Spleen (tissue), 11 donors: ENCODE data around the gene RBM20. TPM values are rescaled to one million over a fixed set of nuclear protein-coding genes. Genes with fewer than 3 reads are reported as not detected.

ENCODE experiments used
- DNase-seq: peaks from one replicate; pipeline ENCODE4 v3.0.0-alpha.2; 2020
- H3K27ac ChIP-seq, 8 donors: fragments of 200-600 bp; sonication (generic) in 7 of 8; 1 replicate in 4 of 8; 2 replicates in 4 of 8; pipeline versions ENCODE4 v1.5.0 to v1.8.0; 2016 to 2021; ENCODE audit warnings: inconsistent platforms in 4 of 8, mild to moderate bottlenecking in 4 of 8, moderate library complexity in 1 of 8
- H3K27me3 ChIP-seq, 7 donors: fragments of 200-600 bp; sonication (generic) in 6 of 7; replicated peaks in 1 of 7; 1 replicate in 4 of 7; 2 replicates in 3 of 7; pipeline versions ENCODE4 v1.5.0 to v1.8.0; 2016 to 2021; ENCODE audit warnings: inconsistent platforms in 3 of 7, mild to moderate bottlenecking in 1 of 7
- H3K36me3 ChIP-seq, 6 donors: fragments of 200-600 bp; sonication (generic) in 5 of 6; 1 replicate in 4 of 6; 2 replicates in 2 of 6; pipeline versions ENCODE4 v1.5.0 to v1.8.0; 2016 to 2021; ENCODE audit warnings: inconsistent platforms in 2 of 6
- H3K4me1 ChIP-seq, 6 donors: fragments of 200-600 bp; sonication (generic) in 5 of 6; 1 replicate in 3 of 6; 2 replicates in 3 of 6; pipeline versions ENCODE4 v1.5.0 to v1.8.0; 2016 to 2021; ENCODE audit warnings: inconsistent platforms in 3 of 6
- H3K4me3 ChIP-seq, 8 donors: fragments of 200-600 bp; sonication (generic) in 7 of 8; 1 replicate in 4 of 8; 2 replicates in 4 of 8; pipeline versions ENCODE4 v1.5.0 to v1.8.0; 2016 to 2021; ENCODE audit warnings: inconsistent platforms in 4 of 8, mild to moderate bottlenecking in 4 of 8, moderate library complexity in 2 of 8
- H3K9me3 ChIP-seq, 8 donors: fragments of 200-600 bp; sonication (generic) in 7 of 8; 1 replicate in 4 of 8; 2 replicates in 4 of 8; pipeline versions ENCODE4 v1.5.0 to v1.8.0; 2016 to 2021; ENCODE audit warnings: inconsistent platforms in 4 of 8
- CTCF ChIP-seq, 11 experiments: fragments of 200-600 bp in 7 of 11; fragments of 450-650 bp in 4 of 11; sonication (generic) in 4 of 11; IDR thresholded peaks in 8 of 11; conservative IDR thresholded peaks in 3 of 11; 1 replicate in 7 of 11; 2 replicates in 4 of 11; pipeline versions ENCODE4 v1.4.0 to v1.8.0; 2016 to 2021; ENCODE audit warnings: antibody characterized with exemption in 11 of 11, inconsistent platforms in 4 of 11, mild to moderate bottlenecking in 1 of 11
- POLR2A ChIP-seq, 3 donors: fragments of 450-650 bp; IDR thresholded peaks; one replicate each; pipeline ENCODE4 v1.5.1; 2017; ENCODE audit warnings: antibody characterized with exemption in 3 of 3, mild to moderate bottlenecking in 1 of 3
- POLR2AphosphoS5 ChIP-seq, 3 donors: sonication (generic); formaldehyde crosslinking; IDR thresholded peaks; one replicate each; pipeline ENCODE4 v1.5.1; 2017; ENCODE audit warnings: antibody characterized with exemption in 3 of 3
- WGBS, 5 donors: extraction: QIAGEN DNeasy Blood & Tissue Kit in 3 of 5; methylation state at CpG; one replicate each; pipeline versions ENCODE4 v1.1.5 to v1.1.7; 2013 to 2018; 5-methylcytosine and 5-hydroxymethylcytosine counted together
- intact Hi-C: fragments of 100-400 bp; cut with DNase I; formaldehyde crosslinking; loops from one replicate; pipeline ENCODE4 v1.15.0; 2023; ENCODE audit warnings: low total_unique reads
- polyA plus RNA-seq, 3 donors: library from polyadenylated mRNA; stranded (reverse); fragments of 200-250 nt; gene quantifications; one replicate each; pipeline ENCODE4 v1.2.1, GENCODE V29; 2013
- total RNA-seq, 7 donors: library from RNA; depleted of rRNA in 3 of 7; stranded (reverse); fragments of >200 nt in 3 of 7; fragmentation: NEBNext Ultra II Directional in 4 of 7; extraction: Animal tissue kit (Norgen Biotek cat#: 25700) in 4 of 7; gene quantifications; one replicate each; pipeline versions ENCODE4 v1.1.0 to v1.2.1, GENCODE V29; 2016 to 2021
- donor health status: healthy with polysubstance abuse.
- donor health status: DM: no; HTN: no; CAD: no; lungs with moderate emphysema.
- donor health status: DM: no; HTN: no; CAD: no.
- donor health status: Bipolar disorder and iron deficiency.
- donor health status: healthy.
- donor health status: DM: no; HTN: no; CAD: no.
- donor health status: DM: yes; HTN: yes; CAD: no.

RBM20 gene
- total and polyA plus RNA-seq, 10 donors: 0.04 to 0.72 (median 0.29) TPM; not detected in 1

GRCh38 chr10:110827875-110828274 is 183.7 kb downstream of the RBM20 start:
- Histone ChIP-seq H3K27ac (no peak overlapping the region), H3K27me3 (no peaks in the 10 kb centered on the region), H3K4me3 (no peak overlapping the region), H3K36me3 (no peaks in the 10 kb centered on the region), H3K4me1 (peaks cover 0 to 29% (median 10%) of the 10 kb centered on the region in 6 donors), H3K9me3 (no peaks in the 10 kb centered on the region)
- no peak for DNase-seq
- WGBS, 5 donors: 65 to 86% (median 73%) methylated on average over 8 of the region's 8 CpGs
- TF ChIP-seq POLR2A (IDR thresholded peaks at IDR 0.05): no peak
- no peak for TF ChIP-seq CTCF (IDR thresholded peaks at IDR 0.05 in 8 of 11, conservative IDR thresholded peaks at IDR 0.05 in 3 of 11)
- no peak for TF ChIP-seq POLR2AphosphoS5 (IDR thresholded peaks at IDR 0.05)
- intact Hi-C loops: no loop called here

- WGBS, 5 donors: 47 to 76% (median 61%) methylated on average over 2 of the region's 2 CpGs
- intact Hi-C loops: no loop called here
- Histone ChIP-seq H3K4me1 (peaks cover 0 to 25% (median 9%) of the 10 kb centered on the region in 6 donors), H3K27me3 (no peaks in the 10 kb centered on the region), H3K4me3 (no peak overlapping the region), H3K9me3 (no peaks in the 10 kb centered on the region), H3K36me3 (no peaks in the 10 kb centered on the region), H3K27ac (no peak overlapping the region)
- no peak for DNase-seq
- TF ChIP-seq POLR2A (IDR thresholded peaks at IDR 0.05): no peak
- no peak for TF ChIP-seq POLR2AphosphoS5 (IDR thresholded peaks at IDR 0.05)
- no peak for TF ChIP-seq CTCF (IDR thresholded peaks at IDR 0.05 in 8 of 11, conservative IDR thresholded peaks at IDR 0.05 in 3 of 11)
Measured at GRCh38 chr10:110828525-110828924, 184.4 kb downstream of the RBM20 start.

GRCh38 chr10:110829721-110830410 is 185.7 kb downstream of the RBM20 start:
- Histone ChIP-seq H3K36me3 (no peaks in the 10 kb centered on the region), H3K27me3 (no peaks in the 10 kb centered on the region), H3K27ac (no peak overlapping the region), H3K4me3 (no peak overlapping the region), H3K9me3 (no peaks in the 10 kb centered on the region), H3K4me1 (peaks cover 0 to 32% (median 11%) of the 10 kb centered on the region in 6 donors)
- 80 to 90% (median 85%) methylated on average over 11 of the region's 11 CpGs for WGBS, 5 donors
- DNase-seq: no peak
- intact Hi-C loops: no loop called here
- TF ChIP-seq POLR2AphosphoS5 (IDR thresholded peaks at IDR 0.05) (no peak), CTCF (IDR thresholded peaks at IDR 0.05 in 8 of 11, conservative IDR thresholded peaks at IDR 0.05 in 3 of 11) (no peak), POLR2A (IDR thresholded peaks at IDR 0.05) (no peak)

- intact Hi-C loops: no loop called here
- peaks cover 11 to 64% (median 38%) of the 10 kb centered on the region in 6 donors for H3K4me1 ChIP-seq
- no peaks in the 10 kb centered on the region for H3K36me3 ChIP-seq
- no peak overlapping the region for H3K4me3 ChIP-seq
- no peak overlapping the region for H3K27ac ChIP-seq
- no peaks in the 10 kb centered on the region for H3K9me3 ChIP-seq
- no peaks in the 10 kb centered on the region for H3K27me3 ChIP-seq
- no peak for TF ChIP-seq POLR2A (IDR thresholded peaks at IDR 0.05)
- no peak for TF ChIP-seq CTCF (IDR thresholded peaks at IDR 0.05 in 8 of 11, conservative IDR thresholded peaks at IDR 0.05 in 3 of 11)
- TF ChIP-seq POLR2AphosphoS5 (IDR thresholded peaks at IDR 0.05): no peak
- 85 to 92% (median 90%) methylated on average over 10 to 13 of the region's 13 CpGs for WGBS, 5 donors
- DNase-seq: no peak
Measured at GRCh38 chr10:110833234-110833940, 189.3 kb downstream of the RBM20 start.
